ENCODE results near the gene NRXN3.
A peak's percentile ranks its signal among the peaks of the same experiment; 100 is the strongest.
"Not testable (repeated sequence)": the region's sequence is repeated elsewhere in the genome, so short reads cannot be mapped to it uniquely, and the experiment has no call there.

The NRXN3 gene

DNA sequence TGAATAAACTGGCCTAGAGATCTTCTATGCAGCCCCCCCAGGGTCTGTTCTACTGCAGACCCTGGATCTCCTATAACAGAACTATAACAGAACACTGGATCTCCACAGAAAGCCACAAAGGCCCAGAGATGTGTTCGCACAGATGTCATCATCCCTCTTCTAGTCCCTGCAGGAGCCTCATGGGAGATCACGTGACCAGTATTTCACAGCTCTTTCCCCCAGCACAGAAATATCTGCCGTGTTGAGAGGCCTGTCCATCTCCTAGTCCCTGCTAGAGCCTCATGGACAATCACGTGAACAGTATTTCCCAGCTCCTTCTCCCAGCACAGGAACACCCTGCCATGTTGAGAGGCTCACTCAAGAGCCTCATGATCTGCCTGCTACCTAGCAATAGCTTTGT, 331.7 kb downstream of the NRXN3 start:
- DNase-seq, result no peak

DNA sequence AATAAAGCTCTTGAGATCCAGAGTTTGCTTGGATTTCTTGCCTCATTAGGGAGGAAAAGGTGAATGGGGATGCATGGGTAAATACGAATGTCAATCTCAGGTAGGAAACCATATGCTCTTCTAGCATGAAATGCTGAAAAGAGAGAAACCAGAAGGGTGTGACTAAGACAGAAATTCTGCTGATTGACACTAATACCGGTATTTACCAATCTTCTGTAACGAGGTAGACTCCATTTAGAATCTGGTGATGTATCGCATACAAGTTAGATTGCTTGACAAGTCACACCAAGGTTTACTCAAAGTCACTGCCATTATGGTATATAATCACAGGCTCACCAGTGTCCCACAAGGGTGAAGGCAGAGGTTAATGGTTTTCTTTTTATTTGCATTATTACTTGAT, 337.9 kb downstream of the NRXN3 start:
- DNase-seq, result no peak

DNA sequence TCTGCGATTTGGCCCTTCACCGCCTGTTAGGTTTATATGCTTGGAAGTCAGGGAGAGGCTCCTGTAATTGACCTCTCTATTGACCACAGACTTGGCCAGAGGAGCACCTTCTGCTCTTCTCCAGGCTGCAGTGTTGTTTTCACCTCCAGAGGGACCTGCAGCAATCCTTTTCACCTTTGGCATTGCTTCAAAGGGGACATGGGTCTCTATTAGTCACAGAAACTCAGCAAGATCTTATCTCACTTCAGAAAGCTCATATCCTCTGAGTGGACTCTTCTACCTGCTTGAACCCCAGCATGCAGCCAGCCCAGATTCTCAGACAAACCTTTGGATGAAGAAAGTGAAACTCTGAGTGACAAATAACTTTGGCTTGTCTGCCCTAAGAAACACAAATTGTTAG, 339.3 kb downstream of the NRXN3 start:
- no peak for DNase-seq

GRCh38 chr14:78512021-78512420, 341.8 kb downstream of the NRXN3 start:
- DNase-seq, result no peak

DNA sequence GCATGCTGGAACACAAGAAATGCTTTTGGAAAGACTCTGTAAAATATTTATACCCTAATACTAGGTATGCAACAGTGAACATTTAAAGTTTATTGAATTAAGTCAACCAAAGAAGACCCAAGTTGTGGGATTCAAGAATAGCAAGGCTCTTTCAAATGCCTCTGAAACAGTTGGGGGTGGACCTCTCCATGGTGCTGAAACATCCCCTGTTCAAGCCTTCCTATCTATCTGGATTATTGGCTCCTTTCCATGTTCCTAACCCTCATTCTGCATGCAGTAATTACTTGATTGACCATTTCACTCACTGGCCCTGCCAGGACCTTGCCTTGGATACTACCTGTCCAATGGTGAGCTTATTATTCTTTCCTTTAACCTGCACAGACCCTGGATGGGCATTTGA, 349.7 kb downstream of the NRXN3 start:
- no peak for DNase-seq

DNA sequence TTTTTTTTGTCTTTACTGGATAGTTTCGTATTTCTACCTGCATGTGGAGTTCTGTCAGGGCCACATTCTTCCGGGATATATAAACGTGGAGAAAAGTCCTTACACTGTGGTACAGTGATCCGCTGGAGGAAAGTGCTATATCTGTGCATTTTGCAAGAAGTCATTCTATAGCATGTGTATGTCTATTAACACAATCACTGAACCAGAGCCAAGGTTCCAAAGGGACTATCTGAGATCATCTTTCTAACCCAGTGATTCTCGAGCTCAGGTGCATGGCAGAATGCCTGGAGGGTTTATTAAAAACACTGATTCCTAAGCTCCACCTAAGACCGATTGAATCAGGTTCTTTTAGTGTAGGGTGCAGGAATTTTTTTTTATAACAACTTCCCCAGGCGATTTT, 354.0 kb downstream of the NRXN3 start:
- DNase-seq, result no peak

- DNase-seq, result no peak
These were observed 354.6 kb downstream of the NRXN3 start for GRCh38 chr14:78524766-78525165.

GRCh38 chr14:78530078-78530477, 359.9 kb downstream of the NRXN3 start:
- DNase-seq, result no peak

GRCh38 chr14:78534141-78534540, 364.0 kb downstream of the NRXN3 start:
- no peak for DNase-seq

DNA sequence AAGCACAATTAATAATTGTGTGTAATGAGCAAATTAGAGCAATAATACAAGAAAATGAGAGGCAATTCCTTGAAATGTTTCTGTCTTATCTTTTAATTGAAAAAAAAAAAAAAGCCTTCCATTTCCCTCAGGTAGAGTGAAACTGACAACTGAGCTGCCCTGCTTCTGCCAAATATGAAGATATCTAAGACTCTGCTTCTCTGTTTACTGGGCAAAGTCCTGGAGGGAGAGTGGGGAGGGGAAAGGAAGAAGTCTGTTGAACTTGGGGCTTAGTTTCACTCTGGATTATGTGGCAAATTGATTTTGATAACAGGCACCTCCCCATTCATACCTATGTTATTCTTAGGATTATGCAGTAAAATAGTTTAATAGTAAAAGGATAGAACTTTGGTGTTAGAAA, 364.9 kb downstream of the NRXN3 start:
- no peak for DNase-seq

DNA sequence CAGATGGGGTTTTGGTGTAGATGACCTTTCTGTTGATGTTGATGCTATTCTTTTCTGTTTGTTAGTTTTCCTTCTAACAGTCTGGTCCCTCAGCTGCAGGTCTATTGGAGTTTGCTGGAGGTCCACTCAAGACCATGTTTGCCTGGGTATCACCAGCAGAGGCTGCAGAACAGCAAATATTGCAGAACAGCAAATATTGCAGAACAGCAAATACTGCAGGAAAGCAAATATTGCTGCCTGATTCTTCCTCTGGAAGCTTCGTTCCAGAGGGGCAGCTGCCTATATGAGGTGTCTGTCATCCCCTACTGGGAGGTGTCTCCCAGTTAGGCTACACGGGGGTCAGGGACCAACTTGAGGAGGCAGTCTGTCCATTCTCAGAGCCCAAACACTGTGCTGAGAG, 371.6 kb downstream of the NRXN3 start:
- DNase-seq, result not testable (repeated sequence)

DNA sequence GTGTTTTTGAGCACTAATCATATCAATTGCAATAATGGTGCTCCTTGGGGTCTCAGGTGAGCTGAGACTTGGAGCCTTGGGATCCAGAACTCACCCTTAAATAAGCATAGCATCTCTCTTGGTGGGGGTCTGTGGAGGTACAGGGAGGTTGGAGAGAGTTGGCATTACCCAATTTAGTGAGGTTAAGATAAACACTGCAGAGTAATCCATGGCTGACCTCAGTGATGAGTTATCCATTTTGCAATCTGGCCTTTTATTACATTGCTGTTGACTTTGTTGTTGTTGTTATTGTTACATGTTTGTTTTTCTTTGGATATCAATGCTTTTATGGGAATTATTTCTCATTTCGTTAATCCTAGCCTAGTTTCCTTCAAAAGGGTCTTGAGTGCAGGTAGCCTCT, 373.3 kb downstream of the NRXN3 start:
- DNase-seq, result no peak

DNA sequence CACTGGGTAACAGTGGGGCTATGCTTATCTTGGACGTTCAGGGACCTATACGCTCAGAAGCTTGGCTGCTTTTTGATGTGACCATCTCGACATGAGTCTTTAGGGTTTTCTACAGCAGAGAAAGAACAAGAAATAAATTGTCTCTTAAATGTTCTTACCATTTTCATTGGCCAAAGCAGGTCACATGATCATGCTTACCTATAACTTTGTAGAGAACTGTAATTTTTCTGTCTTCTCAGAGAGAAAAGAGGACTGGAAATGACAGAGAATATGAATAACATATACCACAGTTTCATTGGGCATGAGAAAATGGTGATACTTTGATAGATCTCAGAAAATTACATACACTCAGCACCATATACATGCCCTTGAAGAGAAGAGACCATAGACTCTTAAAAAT, 390.9 kb downstream of the NRXN3 start:
- DNase-seq, result no peak

GRCh38 chr14:78566026-78566858, 396.1 kb downstream of the NRXN3 start:
- DNase-seq, result peak; percentile 73

DNA sequence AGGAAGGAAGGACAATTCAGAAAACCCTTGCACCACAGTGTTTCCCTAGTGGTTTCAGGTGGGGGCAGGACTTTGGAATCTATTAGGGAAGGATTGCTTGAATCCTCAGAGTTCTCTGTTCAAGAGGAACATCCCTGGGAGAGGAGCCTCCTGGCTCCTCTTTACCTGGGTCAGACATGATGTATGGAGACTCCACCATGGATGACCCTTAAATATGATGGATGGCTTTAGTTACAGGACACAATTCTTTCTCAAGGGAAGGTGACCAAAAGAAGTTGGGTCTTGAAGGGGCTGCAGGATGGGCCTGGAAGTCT, 396.6 kb downstream of the NRXN3 start:
- DNase-seq, result no peak

- peak; percentile 79 for DNase-seq
These were observed 397.2 kb downstream of the NRXN3 start for GRCh38 chr14:78567343-78567742.

- not testable (repeated sequence) for DNase-seq
These were observed 403.6 kb downstream of the NRXN3 start for GRCh38 chr14:78573736-78574135.

- DNase-seq, result no peak
These were observed 406.4 kb downstream of the NRXN3 start for GRCh38 chr14:78576437-78577166.

- DNase-seq, result no peak
These were observed 411.1 kb downstream of the NRXN3 start for GRCh38 chr14:78581229-78581628.

- DNase-seq, result no peak
These were observed 416.5 kb downstream of the NRXN3 start for GRCh38 chr14:78586681-78587080.

- DNase-seq, result no peak
These were observed 418.7 kb downstream of the NRXN3 start for GRCh38 chr14:78588906-78589305.

DNA sequence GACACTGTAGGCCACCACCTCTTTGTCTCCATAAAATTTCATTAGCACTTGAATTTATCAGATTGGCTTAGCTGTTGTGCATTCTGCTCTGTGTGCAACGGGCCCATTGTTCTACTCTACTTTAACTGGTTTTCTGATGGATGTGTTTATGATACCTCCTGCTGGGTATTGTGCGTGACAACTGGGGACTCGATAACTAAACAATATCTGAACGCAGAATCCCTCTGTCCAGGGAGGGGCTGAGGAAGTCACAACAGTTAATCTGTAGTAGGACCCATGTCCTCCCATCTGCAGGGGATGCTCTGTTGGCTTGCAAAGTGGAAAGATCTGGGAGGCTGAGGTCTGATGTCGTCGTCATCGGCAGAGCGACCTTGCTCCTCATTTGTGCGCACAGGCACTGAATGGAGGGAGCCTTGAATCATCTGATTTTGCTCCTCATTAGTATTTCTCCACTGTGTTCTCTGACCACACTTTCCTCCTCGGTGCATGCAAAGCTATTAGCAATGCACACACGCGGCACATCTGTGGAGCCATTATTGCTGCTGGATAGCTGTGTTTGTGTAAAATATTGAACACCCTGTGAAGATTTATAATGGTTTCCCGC, 422.5 kb downstream of the NRXN3 start:
- no peak for DNase-seq

GRCh38 chr14:78593949-78594348, 423.8 kb downstream of the NRXN3 start:
- no peak for DNase-seq

DNA sequence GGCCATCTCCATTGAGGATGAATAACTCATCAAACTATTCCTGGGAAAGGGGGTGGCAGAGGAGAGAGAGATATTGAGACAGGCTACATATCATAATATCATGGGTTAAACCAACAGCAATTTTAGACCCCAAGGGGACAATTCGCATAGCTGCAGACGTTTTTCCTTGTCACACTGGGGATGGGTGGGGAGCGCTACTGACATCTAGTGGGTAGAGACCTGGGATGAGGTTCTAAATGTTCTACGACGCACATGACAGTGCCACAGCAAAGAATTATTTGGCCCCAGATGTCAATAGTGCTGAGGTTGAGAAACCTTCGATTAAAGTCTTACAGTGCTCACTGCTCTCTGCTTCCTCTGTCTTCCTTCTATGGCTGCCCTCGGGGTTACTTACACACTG, 425.6 kb downstream of the NRXN3 start:
- no peak for DNase-seq

Data from NCI-H2029 (cell line).